RCC 7860 (cell line): ENCODE measurements around the gene SGO2.
"Not testable (repeated sequence)": the region's sequence is repeated elsewhere in the genome, so short reads cannot be mapped to it uniquely, and the experiment has no call there.

ENCODE experiments used
- DNase-seq: peaks from one replicate; pipeline ENCODE4 v3.0.0-alpha.2; 2015; ENCODE audit warnings: low spot score
- FAIRE-seq: peaks from 2 replicates; lab custom pipeline; 2012; peaks lifted over from hg19 to GRCh38; lab: Jason Lieb, UNC

The SGO2 gene

GRCh38 chr2:200588076-200588678, 62.2 kb downstream of the SGO2 start:
- DNase-seq (no peak), FAIRE-seq (no peak)

GRCh38 chr2:200590090-200590489, 64.1 kb downstream of the SGO2 start:
- FAIRE-seq, result no peak

GRCh38 chr2:200591308-200591707, 65.3 kb downstream of the SGO2 start:
- no peak for FAIRE-seq
- no peak for DNase-seq

More at GRCh38 chr2:200590090-200590489, 64.1 kb downstream of the SGO2 start:
- no peak for DNase-seq

- FAIRE-seq (no peak), DNase-seq (no peak)
These were observed 66.5 kb downstream of the SGO2 start for GRCh38 chr2:200592406-200593075.

GRCh38 chr2:200593905-200594304, 67.9 kb downstream of the SGO2 start:
- no peak for DNase-seq
- FAIRE-seq, result no peak

- FAIRE-seq, result no peak
- DNase-seq, result no peak
These were observed 69.9 kb downstream of the SGO2 start for GRCh38 chr2:200595913-200596312.

- FAIRE-seq (no peak), DNase-seq (no peak)
These were observed 71.0 kb downstream of the SGO2 start for GRCh38 chr2:200596774-200597570.

- FAIRE-seq, result no peak
- no peak for DNase-seq
These were observed 73.2 kb downstream of the SGO2 start for GRCh38 chr2:200599206-200599605.

GRCh38 chr2:200600549-200601225, 74.7 kb downstream of the SGO2 start:
- FAIRE-seq (no peak), DNase-seq (no peak)

GRCh38 chr2:200602584-200602983, 76.6 kb downstream of the SGO2 start:
- no peak for FAIRE-seq
- DNase-seq, result no peak

- FAIRE-seq, result no peak
- peak; percentile 70 for DNase-seq
These were observed 78.0 kb downstream of the SGO2 start for GRCh38 chr2:200603972-200604371.

- no peak for FAIRE-seq
- no peak for DNase-seq
These were observed 78.7 kb downstream of the SGO2 start for GRCh38 chr2:200604571-200605255.

- DNase-seq, result no peak
- no peak for FAIRE-seq
These were observed 82.5 kb downstream of the SGO2 start for GRCh38 chr2:200608341-200609027.

- DNase-seq (peak; percentile 75), FAIRE-seq (peak; percentile 89)
These were observed 83.1 kb downstream of the SGO2 start for GRCh38 chr2:200609028-200609614.

- FAIRE-seq, DNase-seq: not testable (repeated sequence)
These were observed 84.2 kb downstream of the SGO2 start for GRCh38 chr2:200610217-200610616.

GRCh38 chr2:200613692-200614091, 87.7 kb downstream of the SGO2 start:
- FAIRE-seq, result no peak
- DNase-seq, result no peak

GRCh38 chr2:200614249-200614648, 88.2 kb downstream of the SGO2 start:
- DNase-seq, result no peak
- no peak for FAIRE-seq

- FAIRE-seq (peak; percentile 92), DNase-seq (peak; percentile 85)
These were observed 89.2 kb downstream of the SGO2 start for GRCh38 chr2:200615247-200615646.

- peak; percentile 28 for FAIRE-seq
- DNase-seq, result peak; percentile 43
These were observed 90.2 kb downstream of the SGO2 start for GRCh38 chr2:200616193-200616592.

GRCh38 chr2:200616656-200617055, 90.6 kb downstream of the SGO2 start:
- FAIRE-seq, result no peak
- DNase-seq, result no peak
